ENCODE results near the gene MRPL20. TPM values are rescaled to one million over a fixed set of nuclear protein-coding genes. Genes with fewer than 3 reads are reported as not detected.

The MRPL20 gene
- polyA plus RNA-seq, 1 of the 3 experiments (the other 2 are of a cell fraction) = 210 TPM

DNA sequence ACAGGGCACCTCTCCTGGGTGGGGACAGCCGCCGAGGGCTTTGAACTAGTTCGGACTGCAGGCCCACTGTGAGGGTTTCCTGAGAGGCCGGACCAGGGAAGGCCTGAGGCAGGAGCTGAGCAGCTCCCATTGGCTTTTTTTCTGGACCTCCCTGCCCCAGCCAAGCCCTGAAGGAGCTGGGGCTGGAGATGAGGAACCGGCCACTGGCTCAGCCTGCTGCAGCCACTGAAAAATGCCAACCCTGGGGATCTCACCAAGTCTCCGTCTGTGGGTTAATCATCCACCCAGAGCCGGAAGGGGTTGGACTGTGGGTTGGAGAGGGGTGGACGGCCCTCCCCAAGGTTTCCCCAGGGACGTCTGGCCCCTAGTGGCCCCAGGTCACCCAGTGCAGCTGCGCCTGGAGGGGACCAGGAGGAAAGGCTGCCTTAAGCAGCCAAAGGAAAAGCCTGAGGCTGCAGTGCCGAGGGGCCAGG is 30.8 kb upstream of the MRPL20 start:
- H3K9me2 ChIP-seq = no peaks in the 10 kb centered on the region
- H3K4me1 ChIP-seq (ENCODE audit: control insufficient read depth in 1 of 2, insufficient read depth in 2 of 2, low read depth in 1 of 2, low read length in 1 of 2) = peaks cover 0 to 16% of the 10 kb centered on the region in 2 experiments; a peak in 1 of 4 replicates
- H3F3A ChIP-seq (replicated peaks; ENCODE audit: insufficient read depth) = no peaks in the 10 kb centered on the region
- no peaks in the 10 kb centered on the region for H3K27me3 ChIP-seq (ENCODE audit: insufficient read depth)
- DNase-seq = peak; percentile 19
- no peaks in the 10 kb centered on the region for H4K20me1 ChIP-seq (ENCODE audit: insufficient read depth)
- H3K9me3 ChIP-seq = no peaks in the 10 kb centered on the region
- H3K4me3 ChIP-seq (ENCODE audit: low read depth in 2 of 2, low read length in 1 of 2) = no peak overlapping the region
- no peak overlapping the region for H2AFZ ChIP-seq (ENCODE audit: low read depth)
- H3K36me3 ChIP-seq (replicated peaks in 1 of 2; ENCODE audit: control insufficient read depth in 1 of 2, insufficient read depth in 2 of 2, low read length in 1 of 2) = no peaks in the 10 kb centered on the region
- WGBS (ENCODE audit: low lambda C conversion rate) = 60% methylated on average over 6 of the region's 11 CpGs
- no peak overlapping the region for H3K27ac ChIP-seq (ENCODE audit: low read depth in 2 of 2, low read length in 1 of 2)
- ChIA-PET POLR2A (no interaction called here), CTCF (interaction anchor here (1.4 kb wide), 1 partner anchor 68 kb away, joined by 3 read pairs; no protein-coding TSS in a partner anchor)
- H3K4me2 ChIP-seq = no peak overlapping the region
- H3K9ac ChIP-seq = no peak overlapping the region
- TF ChIP-seq ELF1 (IDR thresholded peaks at IDR 0.05) (no peak), GABPA (IDR thresholded peaks at IDR 0.05; ENCODE audit: low read depth) (no peak), SIN3A (IDR thresholded peaks at IDR 0.05; ENCODE audit: borderline replicate concordance, low read depth, low read length) (no peak), FOXJ3 (CRISPR knock-in tag; IDR thresholded peaks at IDR 0.05) (no peak), POLR2AphosphoS5 (IDR thresholded peaks at IDR 0.05; ENCODE audit: low read depth, low read length) (no peak), RAD21 (IDR thresholded peaks at IDR 0.05; ENCODE audit: low read length) (no peak), NRF1 (IDR thresholded peaks at IDR 0.05; ENCODE audit: low read depth, low read length) (no peak), FOSL2 (IDR thresholded peaks at IDR 0.05; ENCODE audit: borderline replicate concordance, low read depth) (no peak), TCF12 (IDR thresholded peaks at IDR 0.05) (no peak), MEF2A (IDR thresholded peaks at IDR 0.05; ENCODE audit: borderline replicate concordance, low read depth) (no peak), RFX5 (IDR thresholded peaks at IDR 0.05; ENCODE audit: low read length) (no peak), YY1 (IDR thresholded peaks at IDR 0.05; ENCODE audit: low read depth) (no peak), NFIC (IDR thresholded peaks at IDR 0.05; ENCODE audit: borderline replicate concordance) (no peak)
- TF ChIP-seq, protein P1, sequence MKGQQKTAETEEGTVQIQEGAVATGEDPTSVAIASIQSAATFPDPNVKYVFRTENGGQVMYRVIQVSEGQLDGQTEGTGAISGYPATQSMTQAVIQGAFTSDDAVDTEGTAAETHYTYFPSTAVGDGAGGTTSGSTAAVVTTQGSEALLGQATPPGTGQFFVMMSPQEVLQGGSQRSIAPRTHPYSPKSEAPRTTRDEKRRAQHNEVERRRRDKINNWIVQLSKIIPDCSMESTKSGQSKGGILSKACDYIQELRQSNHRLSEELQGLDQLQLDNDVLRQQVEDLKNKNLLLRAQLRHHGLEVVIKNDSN (IDR thresholded peaks at IDR 0.05; ENCODE audit: borderline replicate concordance, low read depth) = no peak
- TF ChIP-seq, protein P2, sequence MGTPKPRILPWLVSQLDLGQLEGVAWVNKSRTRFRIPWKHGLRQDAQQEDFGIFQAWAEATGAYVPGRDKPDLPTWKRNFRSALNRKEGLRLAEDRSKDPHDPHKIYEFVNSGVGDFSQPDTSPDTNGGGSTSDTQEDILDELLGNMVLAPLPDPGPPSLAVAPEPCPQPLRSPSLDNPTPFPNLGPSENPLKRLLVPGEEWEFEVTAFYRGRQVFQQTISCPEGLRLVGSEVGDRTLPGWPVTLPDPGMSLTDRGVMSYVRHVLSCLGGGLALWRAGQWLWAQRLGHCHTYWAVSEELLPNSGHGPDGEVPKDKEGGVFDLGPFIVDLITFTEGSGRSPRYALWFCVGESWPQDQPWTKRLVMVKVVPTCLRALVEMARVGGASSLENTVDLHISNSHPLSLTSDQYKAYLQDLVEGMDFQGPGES (IDR thresholded peaks at IDR 0.05; ENCODE audit: low read depth, low read length) = no peak
- TF ChIP-seq, protein P3, sequence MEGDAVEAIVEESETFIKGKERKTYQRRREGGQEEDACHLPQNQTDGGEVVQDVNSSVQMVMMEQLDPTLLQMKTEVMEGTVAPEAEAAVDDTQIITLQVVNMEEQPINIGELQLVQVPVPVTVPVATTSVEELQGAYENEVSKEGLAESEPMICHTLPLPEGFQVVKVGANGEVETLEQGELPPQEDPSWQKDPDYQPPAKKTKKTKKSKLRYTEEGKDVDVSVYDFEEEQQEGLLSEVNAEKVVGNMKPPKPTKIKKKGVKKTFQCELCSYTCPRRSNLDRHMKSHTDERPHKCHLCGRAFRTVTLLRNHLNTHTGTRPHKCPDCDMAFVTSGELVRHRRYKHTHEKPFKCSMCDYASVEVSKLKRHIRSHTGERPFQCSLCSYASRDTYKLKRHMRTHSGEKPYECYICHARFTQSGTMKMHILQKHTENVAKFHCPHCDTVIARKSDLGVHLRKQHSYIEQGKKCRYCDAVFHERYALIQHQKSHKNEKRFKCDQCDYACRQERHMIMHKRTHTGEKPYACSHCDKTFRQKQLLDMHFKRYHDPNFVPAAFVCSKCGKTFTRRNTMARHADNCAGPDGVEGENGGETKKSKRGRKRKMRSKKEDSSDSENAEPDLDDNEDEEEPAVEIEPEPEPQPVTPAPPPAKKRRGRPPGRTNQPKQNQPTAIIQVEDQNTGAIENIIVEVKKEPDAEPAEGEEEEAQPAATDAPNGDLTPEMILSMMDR (IDR thresholded peaks at IDR 0.05) = no peak
- TF ChIP-seq, protein P4, sequence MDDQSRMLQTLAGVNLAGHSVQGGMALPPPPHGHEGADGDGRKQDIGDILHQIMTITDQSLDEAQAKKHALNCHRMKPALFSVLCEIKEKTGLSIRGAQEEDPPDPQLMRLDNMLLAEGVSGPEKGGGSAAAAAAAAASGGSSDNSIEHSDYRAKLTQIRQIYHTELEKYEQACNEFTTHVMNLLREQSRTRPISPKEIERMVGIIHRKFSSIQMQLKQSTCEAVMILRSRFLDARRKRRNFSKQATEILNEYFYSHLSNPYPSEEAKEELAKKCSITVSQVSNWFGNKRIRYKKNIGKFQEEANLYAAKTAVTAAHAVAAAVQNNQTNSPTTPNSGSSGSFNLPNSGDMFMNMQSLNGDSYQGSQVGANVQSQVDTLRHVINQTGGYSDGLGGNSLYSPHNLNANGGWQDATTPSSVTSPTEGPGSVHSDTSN (IDR thresholded peaks at IDR 0.05) = no peak
- TF ChIP-seq, protein P5, sequence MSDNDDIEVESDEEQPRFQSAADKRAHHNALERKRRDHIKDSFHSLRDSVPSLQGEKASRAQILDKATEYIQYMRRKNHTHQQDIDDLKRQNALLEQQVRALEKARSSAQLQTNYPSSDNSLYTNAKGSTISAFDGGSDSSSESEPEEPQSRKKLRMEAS (IDR thresholded peaks at IDR 0.05; ENCODE audit: low read depth) = no peak
- no peaks in the 10 kb centered on the region for H3K79me2 ChIP-seq (ENCODE audit: insufficient read depth)

All from SK-N-SH (cell line).